GM08714 (cell line): ENCODE measurements around the gene NPR1.
"Not testable (repeated sequence)": the region's sequence is repeated elsewhere in the genome, so short reads cannot be mapped to it uniquely, and the experiment has no call there.

ENCODE experiments used
- H3K4me3 ChIP-seq: fragments of 200-500 bp; sonication (Bioruptor generic); 2 replicates; pipeline ENCODE4 v1.5.1; 2014; ENCODE audit warnings: mild to moderate bottlenecking, low read length, inconsistent platforms
- ZNF274 ChIP-seq: IDR thresholded peaks from 2 replicates; pipeline ENCODE4 v1.6.1; 2012; ENCODE audit warnings: mild to moderate bottlenecking, low read depth, low read length

The NPR1 gene

GRCh38 chr1:153661111-153661708 lies 17.3 kb upstream of the NPR1 start:
- no peak overlapping the region for H3K4me3 ChIP-seq
- TF ChIP-seq ZNF274: no peak

- no peak for TF ChIP-seq ZNF274
- no peak overlapping the region for H3K4me3 ChIP-seq
Measured at GRCh38 chr1:153662269-153662668, 16.2 kb upstream of the NPR1 start.

- TF ChIP-seq ZNF274: no peak
- no peak overlapping the region for H3K4me3 ChIP-seq
Measured at GRCh38 chr1:153663211-153663610, 15.3 kb upstream of the NPR1 start.

GRCh38 chr1:153667439-153667838 lies 11.0 kb upstream of the NPR1 start:
- no peak for TF ChIP-seq ZNF274
- no peak overlapping the region for H3K4me3 ChIP-seq

GRCh38 chr1:153668672-153669071 lies 9.8 kb upstream of the NPR1 start:
- not testable (repeated sequence) for H3K4me3 ChIP-seq

GRCh38 chr1:153669606-153670005 lies 8.9 kb upstream of the NPR1 start:
- H3K4me3 ChIP-seq: peak overlapping the region; percentile 98
- no peak for TF ChIP-seq ZNF274

- no peak for TF ChIP-seq ZNF274
- H3K4me3 ChIP-seq: peak overlapping the region; percentile 98
Measured at GRCh38 chr1:153670257-153670858, 8.1 kb upstream of the NPR1 start.

- peak within 1 kb of the TSS; percentile 98 for H3K4me3 ChIP-seq
- TF ChIP-seq ZNF274: no peak
Measured at GRCh38 chr1:153670859-153671627, 7.4 kb upstream of the NPR1 start, which contains the start of gene ILF2. TSS of gene ILF2 (minus strand) at chr1:153670993. CDS start at chr1:153670922, 71 bp downstream.

GRCh38 chr1:153671628-153672353 lies 6.7 kb upstream of the NPR1 start:
- peak overlapping the region; percentile 98 for H3K4me3 ChIP-seq

GRCh38 chr1:153673511-153673910 lies 5.0 kb upstream of the NPR1 start:
- H3K4me3 ChIP-seq: no peak overlapping the region
- no peak for TF ChIP-seq ZNF274

- peak overlapping the region; percentile 11; the same call in 1 of the 2 replicates for H3K4me3 ChIP-seq
- TF ChIP-seq ZNF274: no peak
Measured at GRCh38 chr1:153677718-153678518, 570 bp upstream of the NPR1 start.

- TF ChIP-seq ZNF274: no peak
- peak overlapping the region; percentile 11; the same call in 1 of the 2 replicates for H3K4me3 ChIP-seq
Measured at GRCh38 chr1:153679337-153680119, 1.0 kb downstream of the NPR1 start.

GRCh38 chr1:153680120-153680403 lies 1.6 kb downstream of the NPR1 start:
- no peak overlapping the region for H3K4me3 ChIP-seq

GRCh38 chr1:153682730-153683129 lies 4.2 kb downstream of the NPR1 start:
- TF ChIP-seq ZNF274: no peak
- no peak overlapping the region for H3K4me3 ChIP-seq

More at GRCh38 chr1:153680120-153680403, 1.6 kb downstream of the NPR1 start:
- no peak for TF ChIP-seq ZNF274
